ENCODE data around the gene MMP24OS.

DNA sequence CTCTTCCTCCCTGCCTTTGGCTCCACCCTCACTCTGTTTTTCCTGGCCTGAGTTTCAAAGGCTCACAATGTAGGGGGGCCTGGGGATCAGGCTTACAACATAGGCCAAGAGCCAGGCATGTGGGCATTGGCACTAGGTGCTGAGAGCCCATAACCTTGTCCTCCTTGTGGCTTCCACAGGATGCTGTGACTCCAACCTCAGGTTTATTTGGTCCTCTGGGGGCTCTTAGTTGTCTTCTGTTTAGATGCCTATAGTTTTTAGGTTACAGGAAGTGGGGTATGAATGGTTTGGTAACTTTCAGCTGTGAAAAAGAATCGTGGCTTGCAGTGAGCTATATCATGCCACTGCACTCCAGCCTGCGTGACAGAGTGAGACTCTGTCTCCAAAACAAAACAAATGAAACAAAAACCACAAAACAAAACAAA is 25.9 kb downstream of the MMP24OS start:
- TF ChIP-seq CTCF (IDR thresholded peaks at IDR 0.05): no peak
- TF ChIP-seq EZH2 (IDR thresholded peaks at IDR 0.05): no peak
- no peak for TF ChIP-seq EZH2phosphoT487 (IDR thresholded peaks at IDR 0.05)

All from neural progenitor cell (in vitro differentiated cells).